ACC112 (cell line): ENCODE data around the gene DCP1B.
"Not testable (repeated sequence)": the region's sequence is repeated elsewhere in the genome, so short reads cannot be mapped to it uniquely, and the experiment has no call there.

Experiments used
- H2AFZ ChIP-seq: fragments of 200-600 bp; sonication (generic); one replicate; pipeline ENCODE4 v1.6.0; 2017; ENCODE audit warnings: antibody characterized with exemption, low read length; ENCODE audit not compliant: unreplicated experiment
- H3K27ac ChIP-seq: fragments of 200-600 bp; sonication (generic); 2 replicates; pipeline ENCODE4 v1.5.1; 2014; ENCODE audit warnings: low read depth, mild to moderate bottlenecking, antibody characterized with exemption, low read length, moderate library complexity
- H3K27me3 ChIP-seq: fragments of 200-600 bp; sonication (generic); 2 replicates; pipeline ENCODE4 v1.6.1; 2014; ENCODE audit warnings: mild to moderate bottlenecking, antibody characterized with exemption, low read length, moderate library complexity, mixed read lengths; ENCODE audit not compliant: insufficient read depth
- H3K36me3 ChIP-seq: fragments of 200-600 bp; sonication (generic); 2 replicates; pipeline ENCODE4 v1.6.1; 2016; ENCODE audit warnings: mild to moderate bottlenecking, antibody characterized with exemption, low read length, moderate library complexity, mixed read lengths; ENCODE audit not compliant: insufficient read depth
- H3K4me1 ChIP-seq: fragments of 200-600 bp; sonication (generic); one replicate; pipeline ENCODE4 v1.6.1; 2016; ENCODE audit warnings: low read length, mixed read lengths; ENCODE audit not compliant: insufficient read depth, unreplicated experiment, control insufficient read depth
- H3K4me3 ChIP-seq: fragments of 200-600 bp; sonication (generic); 2 replicates; pipeline ENCODE4 v1.5.1; 2014; ENCODE audit warnings: mild to moderate bottlenecking, low read depth, low read length
- H3K79me2 ChIP-seq: fragments of 200-600 bp; sonication (generic); one replicate; pipeline ENCODE4 v1.6.0; 2016; ENCODE audit warnings: low read length; ENCODE audit not compliant: control insufficient read depth, unreplicated experiment, insufficient read depth

Gene DCP1B

GRCh38 chr12:1948883-1949282, 55.4 kb downstream of the DCP1B start:
- no peak overlapping the region for H3K27ac ChIP-seq
- no peaks in the 10 kb centered on the region for H3K4me1 ChIP-seq
- no peaks in the 10 kb centered on the region for H3K79me2 ChIP-seq
- H3K27me3 ChIP-seq, result no peaks in the 10 kb centered on the region
- no peak overlapping the region for H2AFZ ChIP-seq
- H3K4me3 ChIP-seq, result no peak overlapping the region
- H3K36me3 ChIP-seq, result peaks cover 31% of the 10 kb centered on the region

GRCh38 chr12:1947081-1947480, 57.2 kb downstream of the DCP1B start:
- no peak overlapping the region for H2AFZ ChIP-seq
- peaks cover 28% of the 10 kb centered on the region for H3K36me3 ChIP-seq
- H3K4me1 ChIP-seq, result no peaks in the 10 kb centered on the region
- no peak overlapping the region for H3K27ac ChIP-seq
- no peak overlapping the region for H3K4me3 ChIP-seq
- H3K79me2 ChIP-seq, result no peaks in the 10 kb centered on the region
- H3K27me3 ChIP-seq, result no peaks in the 10 kb centered on the region

- no peak overlapping the region for H2AFZ ChIP-seq
- H3K27me3 ChIP-seq, result no peaks in the 10 kb centered on the region
- no peaks in the 10 kb centered on the region for H3K4me1 ChIP-seq
- no peaks in the 10 kb centered on the region for H3K79me2 ChIP-seq
- H3K27ac ChIP-seq, result no peak overlapping the region
- peaks cover 21% of the 10 kb centered on the region for H3K36me3 ChIP-seq
- H3K4me3 ChIP-seq, result no peak overlapping the region
Observed at GRCh38 chr12:1946296-1946695, 58.0 kb downstream of the DCP1B start.

- not testable (repeated sequence) for H3K4me3 ChIP-seq, H3K27ac ChIP-seq, H3K4me1 ChIP-seq, H2AFZ ChIP-seq, H3K27me3 ChIP-seq, H3K79me2 ChIP-seq
- H3K36me3 ChIP-seq, result peaks cover 19% of the 10 kb centered on the region
Observed at GRCh38 chr12:1945502-1945901, 58.8 kb downstream of the DCP1B start.

GRCh38 chr12:1939801-1940607, 64.3 kb downstream of the DCP1B start:
- Histone ChIP-seq H3K4me1 (no peaks in the 10 kb centered on the region), H3K36me3 (peaks cover 4% of the 10 kb centered on the region; the same call in 1 of the 2 replicates), H2AFZ (peak overlapping the region; percentile 5), H3K27me3 (no peaks in the 10 kb centered on the region), H3K79me2 (no peaks in the 10 kb centered on the region), H3K27ac (no peak overlapping the region), H3K4me3 (no peak overlapping the region)

GRCh38 chr12:1939331-1939730, 64.9 kb downstream of the DCP1B start:
- no peaks in the 10 kb centered on the region for H3K4me1 ChIP-seq
- H3K79me2 ChIP-seq, result no peaks in the 10 kb centered on the region
- H3K27ac ChIP-seq, result no peak overlapping the region
- no peak overlapping the region for H3K4me3 ChIP-seq
- H3K36me3 ChIP-seq, result peaks cover 4% of the 10 kb centered on the region; the same call in 1 of the 2 replicates
- H2AFZ ChIP-seq, result no peak overlapping the region
- H3K27me3 ChIP-seq, result no peaks in the 10 kb centered on the region

GRCh38 chr12:1937481-1938224, 66.6 kb downstream of the DCP1B start:
- Histone ChIP-seq H3K4me3 (no peak overlapping the region), H2AFZ (no peak overlapping the region), H3K4me1 (no peaks in the 10 kb centered on the region), H3K79me2 (no peaks in the 10 kb centered on the region), H3K27ac (no peak overlapping the region), H3K27me3 (no peaks in the 10 kb centered on the region), H3K36me3 (peaks cover 4% of the 10 kb centered on the region; the same call in 1 of the 2 replicates)

GRCh38 chr12:1936406-1937320, 67.6 kb downstream of the DCP1B start:
- Histone ChIP-seq H2AFZ (no peak overlapping the region), H3K4me1 (no peaks in the 10 kb centered on the region), H3K4me3 (no peak overlapping the region), H3K27me3 (no peaks in the 10 kb centered on the region), H3K27ac (no peak overlapping the region), H3K36me3 (peaks cover 4% of the 10 kb centered on the region; the same call in 1 of the 2 replicates), H3K79me2 (no peaks in the 10 kb centered on the region)

GRCh38 chr12:1935700-1936378, 68.4 kb downstream of the DCP1B start:
- Histone ChIP-seq H3K27me3 (no peaks in the 10 kb centered on the region), H3K4me1 (no peaks in the 10 kb centered on the region), H3K27ac (no peak overlapping the region), H3K36me3 (peaks cover 4% of the 10 kb centered on the region; the same call in 1 of the 2 replicates), H2AFZ (no peak overlapping the region), H3K79me2 (no peaks in the 10 kb centered on the region), H3K4me3 (no peak overlapping the region)

- no peaks in the 10 kb centered on the region for H3K4me1 ChIP-seq
- no peak overlapping the region for H3K4me3 ChIP-seq
- no peak overlapping the region for H3K27ac ChIP-seq
Observed at GRCh38 chr12:1935242-1935641, 69.0 kb downstream of the DCP1B start.

More at GRCh38 chr12:1935242-1935641, 69.0 kb downstream of the DCP1B start:
- peaks cover 4% of the 10 kb centered on the region; the same call in 1 of the 2 replicates for H3K36me3 ChIP-seq
- no peaks in the 10 kb centered on the region for H3K27me3 ChIP-seq
- H2AFZ ChIP-seq, result no peak overlapping the region
- H3K79me2 ChIP-seq, result no peaks in the 10 kb centered on the region
